NCI-H146 (cell line): ENCODE results near the gene HRH2.
"Not testable (repeated sequence)": the region's sequence is repeated elsewhere in the genome, so short reads cannot be mapped to it uniquely, and the experiment has no call there.

ENCODE experiments used
- DNase-seq: peaks from one replicate; lab custom pipeline; 2025; lab: John Stamatoyannopoulos, UW

HRH2 gene, protein sequence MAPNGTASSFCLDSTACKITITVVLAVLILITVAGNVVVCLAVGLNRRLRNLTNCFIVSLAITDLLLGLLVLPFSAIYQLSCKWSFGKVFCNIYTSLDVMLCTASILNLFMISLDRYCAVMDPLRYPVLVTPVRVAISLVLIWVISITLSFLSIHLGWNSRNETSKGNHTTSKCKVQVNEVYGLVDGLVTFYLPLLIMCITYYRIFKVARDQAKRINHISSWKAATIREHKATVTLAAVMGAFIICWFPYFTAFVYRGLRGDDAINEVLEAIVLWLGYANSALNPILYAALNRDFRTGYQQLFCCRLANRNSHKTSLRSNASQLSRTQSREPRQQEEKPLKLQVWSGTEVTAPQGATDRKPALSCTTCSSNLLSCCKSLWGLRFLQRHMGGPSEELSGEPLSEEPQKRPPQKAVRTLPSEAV

GRCh38 chr5:175657593-175658271, at the start of gene HRH2:
Gene HRH2, plus strand, starts transcription at chr5:175658071. Its CDS starts 25,163 bp downstream, at chr5:175683234.
- DNase-seq, result no peak

GRCh38 chr5:175609526-175609925, 48.3 kb upstream of the HRH2 start:
- no peak for DNase-seq

GRCh38 chr5:175610381-175610780, 47.5 kb upstream of the HRH2 start:
- no peak for DNase-seq

DNA sequence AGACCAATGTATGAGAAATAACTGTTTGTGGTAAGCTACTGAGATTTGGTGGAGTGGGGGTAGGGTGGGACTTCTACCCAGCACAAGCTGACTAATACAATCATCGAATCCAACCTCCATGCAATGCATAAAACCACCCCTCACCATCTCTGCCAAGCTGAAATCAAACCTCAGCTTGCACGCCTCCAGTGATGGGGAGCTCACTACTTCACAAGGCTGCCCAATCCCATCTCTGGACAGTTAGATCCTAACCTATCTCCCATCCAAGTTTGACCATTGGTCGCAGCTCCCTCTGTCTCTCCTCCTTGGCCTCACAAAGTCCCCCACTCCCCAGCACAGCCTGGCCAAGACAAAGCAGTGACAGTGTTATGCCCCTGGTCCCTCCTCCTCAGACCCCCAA, 47.0 kb upstream of the HRH2 start:
- DNase-seq, result no peak

GRCh38 chr5:175614223-175614815, 43.6 kb upstream of the HRH2 start:
- DNase-seq, result no peak

GRCh38 chr5:175614861-175615260, 43.0 kb upstream of the HRH2 start:
- DNase-seq, result no peak

DNA sequence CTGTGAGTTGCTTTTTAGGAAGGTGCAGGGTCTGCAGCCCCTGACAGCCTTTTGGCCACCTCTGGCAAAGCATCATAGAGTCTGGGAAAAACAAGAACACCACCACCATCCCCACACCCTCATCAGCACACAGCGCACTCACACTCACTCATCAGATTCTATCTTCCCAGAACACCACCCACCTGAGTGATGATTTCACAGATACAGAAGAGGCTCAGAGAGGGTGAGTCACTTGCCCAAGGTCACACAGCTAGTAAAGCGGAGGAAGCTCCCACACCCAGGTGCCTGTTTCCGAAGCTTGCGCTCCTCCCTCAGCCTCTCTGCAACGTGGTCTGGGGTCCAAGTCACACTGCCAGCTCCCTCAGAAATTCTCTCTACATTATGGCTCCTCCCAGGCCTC, 41.8 kb upstream of the HRH2 start:
- DNase-seq, result no peak

GRCh38 chr5:175616527-175616926, 41.3 kb upstream of the HRH2 start:
- DNase-seq, result not testable (repeated sequence)

DNA sequence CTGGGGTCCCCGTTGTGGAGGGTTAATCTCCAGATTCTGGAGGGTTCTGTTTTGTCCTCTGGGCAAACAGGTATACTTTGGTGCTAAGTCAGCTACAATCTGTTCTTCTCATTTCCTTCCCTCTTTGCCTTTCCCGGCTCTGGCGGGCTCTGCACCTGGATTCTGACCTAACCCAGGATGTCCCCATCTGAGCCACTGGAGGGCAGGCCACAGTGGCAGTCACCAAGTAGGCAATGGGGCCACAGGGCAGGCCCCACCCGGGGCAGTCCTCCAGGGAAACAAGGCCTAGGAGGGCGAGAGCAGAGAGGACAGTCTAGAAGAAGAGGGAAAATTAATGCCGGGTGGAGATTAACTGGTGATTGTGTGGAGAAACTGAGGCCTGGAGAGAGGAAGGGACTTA, 40.4 kb upstream of the HRH2 start:
- DNase-seq, result no peak

DNA sequence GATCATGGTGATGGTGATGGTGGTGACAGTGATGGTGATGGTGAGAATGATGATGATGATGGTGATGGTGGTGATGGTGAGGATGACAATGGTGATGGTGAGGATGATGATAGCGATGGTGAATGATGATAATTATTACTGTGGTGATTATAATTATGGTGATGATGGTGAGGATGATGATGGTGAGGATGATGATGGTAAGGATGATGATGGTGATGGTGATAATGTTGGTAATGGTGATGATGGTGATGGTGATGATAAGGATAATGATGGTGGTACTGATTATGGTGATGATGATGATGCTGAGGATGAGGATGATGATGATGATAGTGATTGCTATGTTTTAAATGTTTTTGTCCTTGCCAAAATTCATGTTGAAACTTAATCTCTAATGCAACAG, 37.3 kb upstream of the HRH2 start:
- DNase-seq, result no peak

DNA sequence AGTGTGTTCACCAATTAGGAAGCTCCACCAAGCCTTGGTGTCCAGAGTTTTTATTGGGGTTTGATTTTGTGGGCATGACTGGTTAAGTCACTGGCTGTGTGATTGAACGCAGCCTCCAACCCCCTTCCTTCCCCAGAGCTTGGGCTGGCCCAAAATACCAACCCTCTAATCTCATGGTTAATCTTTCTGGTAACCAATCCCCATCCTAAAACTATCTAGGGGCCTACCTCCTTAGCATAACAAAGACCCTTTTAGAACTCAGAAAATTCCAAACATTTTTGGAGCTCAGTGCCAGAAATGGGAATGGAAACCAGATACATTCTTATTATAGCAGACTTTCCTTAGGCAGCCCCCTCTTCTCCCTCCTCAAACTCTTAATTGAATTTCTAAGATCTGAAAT, 35.9 kb upstream of the HRH2 start:
- DNase-seq, result no peak

GRCh38 chr5:175623088-175623487, 34.8 kb upstream of the HRH2 start:
- no peak for DNase-seq

GRCh38 chr5:175624316-175624715, 33.6 kb upstream of the HRH2 start:
- no peak for DNase-seq

DNA sequence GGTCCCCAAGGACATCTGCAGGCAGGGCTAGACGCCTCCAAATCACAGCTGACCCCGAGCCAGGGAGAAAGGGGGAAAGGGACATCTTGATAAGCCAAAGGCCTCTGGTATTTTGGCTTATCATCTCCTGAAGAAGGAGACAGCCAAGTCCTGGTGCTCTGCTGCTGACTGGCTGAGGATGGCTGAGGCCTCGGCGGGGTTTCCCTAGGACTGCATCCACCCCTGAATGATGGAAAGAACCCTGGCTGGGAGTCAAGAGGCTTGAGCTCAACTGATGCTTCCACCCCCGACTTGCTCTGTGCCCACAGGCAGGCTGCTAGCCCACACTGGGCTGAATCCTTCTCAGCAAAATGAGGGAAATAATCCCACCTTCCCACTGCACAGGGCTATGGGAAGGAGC, 30.9 kb upstream of the HRH2 start:
- DNase-seq, result no peak

DNA sequence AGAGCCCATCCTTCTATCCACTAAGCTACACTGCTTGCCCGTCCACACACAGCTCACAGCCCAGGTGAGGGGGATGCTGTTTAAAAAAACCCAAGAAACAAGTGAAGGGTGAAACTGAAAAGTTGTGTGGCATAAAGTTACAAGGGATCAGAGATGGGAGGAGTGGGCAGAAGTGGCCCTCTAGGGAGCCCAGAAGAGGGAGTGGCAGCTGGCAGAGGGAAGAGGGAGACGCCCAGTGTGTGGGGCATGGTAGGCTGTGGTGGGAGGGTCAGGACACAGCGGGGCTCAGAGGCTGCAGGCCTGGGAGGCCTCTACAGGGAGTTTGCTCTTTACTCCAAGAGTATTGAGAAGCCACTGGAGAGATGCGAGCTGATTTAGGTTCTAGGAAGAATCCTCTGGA, 30.1 kb upstream of the HRH2 start:
- DNase-seq, result no peak

GRCh38 chr5:175628668-175629067, 29.2 kb upstream of the HRH2 start:
- DNase-seq, result no peak

GRCh38 chr5:175629261-175629660, 28.6 kb upstream of the HRH2 start:
- DNase-seq, result no peak

DNA sequence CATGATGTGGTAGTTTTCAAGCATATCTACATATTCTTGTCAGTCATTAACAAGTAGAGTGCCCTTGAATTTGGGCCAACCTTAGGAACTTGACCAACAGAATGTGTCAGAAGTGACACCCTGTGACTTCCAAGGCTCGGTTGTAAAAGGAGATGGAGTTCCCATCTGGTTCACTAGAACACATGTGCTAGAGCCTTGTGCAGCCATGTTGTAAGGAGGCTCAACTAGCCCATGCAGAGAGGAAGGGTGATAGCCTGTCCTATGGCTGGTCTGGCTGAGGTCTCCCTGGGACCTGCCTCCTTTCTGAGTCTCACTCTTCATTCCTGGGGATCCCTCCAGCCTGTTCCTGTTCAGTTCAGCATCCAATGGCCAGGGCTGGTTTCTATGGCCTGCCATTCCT, 28.1 kb upstream of the HRH2 start:
- DNase-seq, result no peak

- no peak for DNase-seq
Measured at GRCh38 chr5:175635854-175636584, 21.9 kb upstream of the HRH2 start.

GRCh38 chr5:175638305-175638704, 19.6 kb upstream of the HRH2 start:
- DNase-seq, result no peak

GRCh38 chr5:175640106-175640775, 17.6 kb upstream of the HRH2 start:
- DNase-seq, result no peak

DNA sequence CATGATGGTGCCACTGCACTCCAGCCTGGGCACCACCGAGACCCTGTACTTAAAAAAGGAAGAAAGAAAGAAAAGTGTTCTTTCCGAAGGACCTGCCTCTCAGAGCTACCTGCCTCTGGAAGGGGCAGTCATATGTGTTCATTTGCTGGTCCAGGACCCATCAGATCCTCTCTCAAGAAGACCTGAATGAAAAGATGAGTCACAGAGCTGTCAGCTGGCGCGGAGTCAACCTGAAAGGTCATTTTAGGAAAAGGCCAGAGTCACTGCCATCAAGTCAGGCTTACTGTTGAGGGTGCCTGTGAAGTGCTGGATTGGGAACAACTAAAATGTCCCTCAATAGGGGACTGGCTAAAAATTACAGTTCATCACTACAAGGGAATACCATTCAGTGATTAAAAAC, 14.9 kb upstream of the HRH2 start:
- no peak for DNase-seq
